ENCODE results near the gene PLA1A. TPM values are rescaled to one million over a fixed set of nuclear protein-coding genes. Genes with fewer than 3 reads are reported as not detected.
A peak's percentile ranks its signal among the peaks of the same experiment; 100 is the strongest.

The PLA1A gene
- total and polyA plus RNA-seq, 10 of the 15 experiments (the other 5 are each of a cell fraction or from before 2014, with no cell fraction given), result 2.9 to 106 (median 4.8) TPM

- TF ChIP-seq, protein P1, sequence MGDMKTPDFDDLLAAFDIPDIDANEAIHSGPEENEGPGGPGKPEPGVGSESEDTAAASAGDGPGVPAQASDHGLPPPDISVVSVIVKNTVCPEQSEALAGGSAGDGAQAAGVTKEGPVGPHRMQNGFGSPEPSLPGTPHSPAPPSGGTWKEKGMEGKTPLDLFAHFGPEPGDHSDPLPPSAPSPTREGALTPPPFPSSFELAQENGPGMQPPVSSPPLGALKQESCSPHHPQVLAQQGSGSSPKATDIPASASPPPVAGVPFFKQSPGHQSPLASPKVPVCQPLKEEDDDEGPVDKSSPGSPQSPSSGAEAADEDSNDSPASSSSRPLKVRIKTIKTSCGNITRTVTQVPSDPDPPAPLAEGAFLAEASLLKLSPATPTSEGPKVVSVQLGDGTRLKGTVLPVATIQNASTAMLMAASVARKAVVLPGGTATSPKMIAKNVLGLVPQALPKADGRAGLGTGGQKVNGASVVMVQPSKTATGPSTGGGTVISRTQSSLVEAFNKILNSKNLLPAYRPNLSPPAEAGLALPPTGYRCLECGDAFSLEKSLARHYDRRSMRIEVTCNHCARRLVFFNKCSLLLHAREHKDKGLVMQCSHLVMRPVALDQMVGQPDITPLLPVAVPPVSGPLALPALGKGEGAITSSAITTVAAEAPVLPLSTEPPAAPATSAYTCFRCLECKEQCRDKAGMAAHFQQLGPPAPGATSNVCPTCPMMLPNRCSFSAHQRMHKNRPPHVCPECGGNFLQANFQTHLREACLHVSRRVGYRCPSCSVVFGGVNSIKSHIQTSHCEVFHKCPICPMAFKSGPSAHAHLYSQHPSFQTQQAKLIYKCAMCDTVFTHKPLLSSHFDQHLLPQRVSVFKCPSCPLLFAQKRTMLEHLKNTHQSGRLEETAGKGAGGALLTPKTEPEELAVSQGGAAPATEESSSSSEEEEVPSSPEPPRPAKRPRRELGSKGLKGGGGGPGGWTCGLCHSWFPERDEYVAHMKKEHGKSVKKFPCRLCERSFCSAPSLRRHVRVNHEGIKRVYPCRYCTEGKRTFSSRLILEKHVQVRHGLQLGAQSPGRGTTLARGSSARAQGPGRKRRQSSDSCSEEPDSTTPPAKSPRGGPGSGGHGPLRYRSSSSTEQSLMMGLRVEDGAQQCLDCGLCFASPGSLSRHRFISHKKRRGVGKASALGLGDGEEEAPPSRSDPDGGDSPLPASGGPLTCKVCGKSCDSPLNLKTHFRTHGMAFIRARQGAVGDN (IDR thresholded peaks at IDR 0.05), result peak; percentile 77
Observed at GRCh38 chr3:119579366-119580066, 18.2 kb upstream of the PLA1A start, which contains the start of gene ADPRH (continued).

DNA sequence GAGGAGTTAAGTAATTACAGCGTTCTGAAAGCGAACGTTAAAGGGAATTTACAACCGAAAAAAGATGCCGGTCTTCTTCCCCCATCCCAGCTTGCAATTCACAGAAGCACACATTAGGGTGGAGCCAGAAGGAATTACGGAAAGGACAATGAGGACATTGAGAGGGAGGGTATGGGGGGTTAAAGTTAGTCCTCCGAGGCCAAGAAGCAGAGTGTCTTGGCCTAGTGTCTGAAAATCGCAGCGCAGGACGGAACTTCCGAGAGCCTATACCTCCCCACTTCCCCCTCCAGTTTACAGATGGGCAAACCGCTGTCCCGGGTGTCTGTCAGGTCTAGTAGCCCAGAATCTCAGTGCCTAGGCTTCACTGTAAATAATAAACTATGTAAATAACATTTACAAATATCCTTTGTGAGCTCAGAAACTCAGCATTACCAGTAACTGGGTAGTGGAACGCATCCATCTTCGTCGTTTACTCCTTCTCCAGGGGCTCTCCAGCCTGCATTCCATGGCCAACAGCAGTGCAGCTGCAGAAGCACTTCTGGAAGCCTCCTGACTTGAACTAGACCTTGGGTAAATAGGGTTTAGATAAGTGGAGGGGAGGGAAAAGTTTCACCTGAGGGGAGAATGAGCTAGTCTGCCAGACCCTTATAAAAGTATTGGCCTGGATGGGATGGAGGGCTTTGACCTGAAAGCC, 17.5 kb upstream of the PLA1A start:
- H3K27me3 ChIP-seq (replicated peaks in 1 of 2; ENCODE audit: control insufficient read depth in 2 of 2, insufficient read depth in 2 of 2, low read length in 1 of 2), result no peaks in the 10 kb centered on the region
- H3K79me2 ChIP-seq (ENCODE audit: control insufficient read depth, insufficient read depth, low read length), result peaks cover 35% of the 10 kb centered on the region
- H3K4me3 ChIP-seq, result peak overlapping the region; percentile 84
- H3K4me1 ChIP-seq (ENCODE audit: control insufficient read depth, insufficient read depth, low read length), result peaks cover 17% of the 10 kb centered on the region
- ChIA-PET RAD21 (ENCODE audit: unreplicated experiment) (interaction anchor here (0.6 to 6.2 kb wide), 16 partner anchors 8 to 515 kb away, joined by 3 to 76 read pairs (median 4); partner anchors contain the start of genes CD80, COX17, PLA1A and TMEM39A), POLR2A (interaction anchor here (0.5 to 7.4 kb wide), 16 partner anchors 8 to 774 kb away, joined by 3 to 133 read pairs (median 5); partner anchors contain the start of genes CD80, COX17, GSK3B and PLA1A), SMC1A (ENCODE audit: uncharacterized antibody, unreplicated experiment) (interaction anchor here (0.5 to 5.7 kb wide), 21 partner anchors 7 to 101 kb away, joined by 3 to 62 read pairs (median 4); partner anchors contain the start of genes CD80, COX17 and PLA1A), CTCF (interaction anchor here (0.7 to 6.4 kb wide), 9 partner anchors 9 to 82 kb away, joined by 3 to 56 read pairs (median 15); partner anchors contain the start of gene CD80)
- no peaks in the 10 kb centered on the region; a peak in 1 of 4 replicates for H3K36me3 ChIP-seq (ENCODE audit: control insufficient read depth in 2 of 2, insufficient read depth in 2 of 2, low read length in 1 of 2)
- FAIRE-seq (peak; percentile 88), DNase-seq (ENCODE audit: low read depth, low spot score) (no peak), ATAC-seq (peak; percentile 78)
- no peaks in the 10 kb centered on the region for H3K9me3 ChIP-seq (replicated peaks; ENCODE audit: control insufficient read depth, insufficient read depth, low read length)
- no peaks in the 10 kb centered on the region for H4K20me1 ChIP-seq (ENCODE audit: control insufficient read depth, insufficient read depth)
- peak overlapping the region; percentile 73 for H2AFZ ChIP-seq (ENCODE audit: control insufficient read depth, low read depth, low read length)
- WGBS (ENCODE audit: insufficient coverage, insufficient replicate concordance, low lambda C conversion rate, missing lambda C conversion rate), result under 1% methylated on average over 16 of the region's 16 CpGs
- peak overlapping the region; percentile 89 for H3K9ac ChIP-seq (ENCODE audit: control insufficient read depth, insufficient read depth, low read length)
- BruUV-seq (replicated peaks), result TSS peak; percentile 82
- peak overlapping the region; percentile 97 for H3K27ac ChIP-seq (ENCODE audit: control insufficient read depth, insufficient read depth)
- intact Hi-C loops (cut with micrococcal nuclease; ENCODE audit: unreplicated experiment), result loop anchor here (1.0 kb wide), 2 partner anchors 18 to 58 kb away; no protein-coding TSS in a partner anchor
- in situ Hi-C loops (cut with MboI), result no loop called here
- peak overlapping the region; percentile 77 for H3K4me2 ChIP-seq (ENCODE audit: control insufficient read depth, insufficient read depth)
- TF ChIP-seq MEF2B (IDR thresholded peaks at IDR 0.05; ENCODE audit: partially characterized antibody, poor library complexity, severe bottlenecking) (peak; percentile 16), CBX5 (IDR thresholded peaks at IDR 0.05; ENCODE audit: low read depth) (0 out of 2 replicates have a peak, but pooled peaks have one; percentile 5), FOXK2 (IDR thresholded peaks at IDR 0.05) (no peak), POLR2AphosphoS2 (IDR thresholded peaks at IDR 0.05; ENCODE audit: low read depth, low read length) (no peak), WRNIP1 (IDR thresholded peaks at IDR 0.05; ENCODE audit: borderline replicate concordance, low read depth, low read length) (no peak), SMAD1 (IDR thresholded peaks at IDR 0.05; ENCODE audit: low read depth, partially characterized antibody) (peak; percentile 25), CHD4 (IDR thresholded peaks at IDR 0.05) (no peak), RAD51 (IDR thresholded peaks at IDR 0.05) (0 out of 2 replicates have a peak, but pooled peaks have one; percentile 18), STAT3 (IDR thresholded peaks at IDR 0.05; ENCODE audit: low read depth, low read length) (peak; percentile 63; the same call in 1 of the 2 replicates), YY1 (IDR thresholded peaks at IDR 0.05; ENCODE audit: low read depth, low read length) (peak; percentile 20; the same call in 1 of the 2 replicates), RCOR1 (conservative IDR thresholded peaks at IDR 0.05; ENCODE audit: low read depth, low read length) (no peak), ZBED1 (IDR thresholded peaks at IDR 0.05; ENCODE audit: borderline replicate concordance) (peak; percentile 35)
- TF ChIP-seq, protein P2, sequence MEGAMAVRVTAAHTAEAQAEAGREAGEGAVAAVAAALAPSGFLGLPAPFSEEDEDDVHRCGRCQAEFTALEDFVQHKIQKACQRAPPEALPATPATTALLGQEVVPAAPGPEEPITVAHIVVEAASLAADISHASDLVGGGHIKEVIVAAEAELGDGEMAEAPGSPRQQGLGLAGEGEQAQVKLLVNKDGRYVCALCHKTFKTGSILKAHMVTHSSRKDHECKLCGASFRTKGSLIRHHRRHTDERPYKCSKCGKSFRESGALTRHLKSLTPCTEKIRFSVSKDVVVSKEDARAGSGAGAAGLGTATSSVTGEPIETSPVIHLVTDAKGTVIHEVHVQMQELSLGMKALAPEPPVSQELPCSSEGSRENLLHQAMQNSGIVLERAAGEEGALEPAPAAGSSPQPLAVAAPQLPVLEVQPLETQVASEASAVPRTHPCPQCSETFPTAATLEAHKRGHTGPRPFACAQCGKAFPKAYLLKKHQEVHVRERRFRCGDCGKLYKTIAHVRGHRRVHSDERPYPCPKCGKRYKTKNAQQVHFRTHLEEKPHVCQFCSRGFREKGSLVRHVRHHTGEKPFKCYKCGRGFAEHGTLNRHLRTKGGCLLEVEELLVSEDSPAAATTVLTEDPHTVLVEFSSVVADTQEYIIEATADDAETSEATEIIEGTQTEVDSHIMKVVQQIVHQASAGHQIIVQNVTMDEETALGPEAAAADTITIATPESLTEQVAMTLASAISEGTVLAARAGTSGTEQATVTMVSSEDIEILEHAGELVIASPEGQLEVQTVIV (IDR thresholded peaks at IDR 0.05; ENCODE audit: borderline replicate concordance, partially characterized antibody), result no peak

Data from GM12878 (cell line).